GM12891 (cell line): ENCODE data around the gene TMPRSS15.

Experiments
- PAX5 ChIP-seq: IDR thresholded peaks from 2 replicates; pipeline ENCODE4 v1.6.1; 2011; ENCODE audit warnings: low read length, moderate library complexity, mild to moderate bottlenecking; ENCODE audit not compliant: insufficient read depth, severe bottlenecking
- POLR2A ChIP-seq: IDR thresholded peaks from 2 replicates; pipeline ENCODE4 v1.6.1; 2011; ENCODE audit warnings: low read depth, low read length, control low read depth
- POLR2AphosphoS5 ChIP-seq: IDR thresholded peaks from 2 replicates; pipeline ENCODE4 v1.6.1; 2011; ENCODE audit warnings: low read depth, low read length, control low read depth
- POU2F2 ChIP-seq: IDR thresholded peaks from 2 replicates; pipeline ENCODE4 v1.6.1; 2011; ENCODE audit warnings: low read depth, mild to moderate bottlenecking, control low read depth, low read length, moderate library complexity
- SPI1 ChIP-seq: IDR thresholded peaks from 2 replicates; pipeline ENCODE4 v1.6.1; 2011; ENCODE audit warnings: low read depth, low read length, control low read depth
- TAF1 ChIP-seq: IDR thresholded peaks from 2 replicates; pipeline ENCODE4 v1.6.1; 2011; ENCODE audit warnings: low read depth, low read length, control low read depth

GRCh38 chr21:18228060-18228739 lies 175.4 kb downstream of the TMPRSS15 start:
- no peak for TF ChIP-seq POLR2A
- no peak for TF ChIP-seq POLR2AphosphoS5
- TF ChIP-seq TAF1 = no peak
- TF ChIP-seq SPI1 = no peak
- TF ChIP-seq PAX5 = no peak
- no peak for TF ChIP-seq POU2F2
